ENCODE data around the gene SYNM.

The SYNM gene

DNA sequence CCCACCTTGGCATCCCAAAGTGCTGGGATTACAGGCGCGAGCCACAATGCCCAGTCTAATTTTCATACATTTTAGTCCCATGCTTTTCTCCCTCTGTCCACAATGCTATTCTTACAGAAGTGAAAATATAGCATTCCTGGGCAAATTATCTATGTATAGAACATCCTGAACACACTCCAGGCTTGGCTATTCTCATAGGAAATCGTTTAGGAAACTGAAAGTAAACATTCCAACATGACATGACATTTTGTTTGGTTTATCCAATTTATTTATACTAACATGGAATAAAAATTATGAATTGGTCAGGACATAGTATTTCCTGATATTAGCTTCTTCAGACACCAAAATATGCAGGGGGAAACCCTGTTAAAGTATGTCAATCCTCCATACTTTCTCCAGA, 52.6 kb downstream of the SYNM start:
- TF ChIP-seq, protein P1, sequence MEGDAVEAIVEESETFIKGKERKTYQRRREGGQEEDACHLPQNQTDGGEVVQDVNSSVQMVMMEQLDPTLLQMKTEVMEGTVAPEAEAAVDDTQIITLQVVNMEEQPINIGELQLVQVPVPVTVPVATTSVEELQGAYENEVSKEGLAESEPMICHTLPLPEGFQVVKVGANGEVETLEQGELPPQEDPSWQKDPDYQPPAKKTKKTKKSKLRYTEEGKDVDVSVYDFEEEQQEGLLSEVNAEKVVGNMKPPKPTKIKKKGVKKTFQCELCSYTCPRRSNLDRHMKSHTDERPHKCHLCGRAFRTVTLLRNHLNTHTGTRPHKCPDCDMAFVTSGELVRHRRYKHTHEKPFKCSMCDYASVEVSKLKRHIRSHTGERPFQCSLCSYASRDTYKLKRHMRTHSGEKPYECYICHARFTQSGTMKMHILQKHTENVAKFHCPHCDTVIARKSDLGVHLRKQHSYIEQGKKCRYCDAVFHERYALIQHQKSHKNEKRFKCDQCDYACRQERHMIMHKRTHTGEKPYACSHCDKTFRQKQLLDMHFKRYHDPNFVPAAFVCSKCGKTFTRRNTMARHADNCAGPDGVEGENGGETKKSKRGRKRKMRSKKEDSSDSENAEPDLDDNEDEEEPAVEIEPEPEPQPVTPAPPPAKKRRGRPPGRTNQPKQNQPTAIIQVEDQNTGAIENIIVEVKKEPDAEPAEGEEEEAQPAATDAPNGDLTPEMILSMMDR (IDR thresholded peaks at IDR 0.05; ENCODE audit: unreplicated experiment in 3 of 3) = no peak
- H3K27ac Mint-ChIP-seq = no peak overlapping the region
- H3K4me1 Mint-ChIP-seq = no peaks in the 10 kb centered on the region
- peaks cover 71% of the 10 kb centered on the region for H3K36me3 Mint-ChIP-seq (ENCODE audit: low read depth)
- no peak overlapping the region for H3K4me3 Mint-ChIP-seq
- no peaks in the 10 kb centered on the region for H3K9me3 Mint-ChIP-seq
- H3K27me3 Mint-ChIP-seq (ENCODE audit: low read depth) = no peaks in the 10 kb centered on the region

DNA sequence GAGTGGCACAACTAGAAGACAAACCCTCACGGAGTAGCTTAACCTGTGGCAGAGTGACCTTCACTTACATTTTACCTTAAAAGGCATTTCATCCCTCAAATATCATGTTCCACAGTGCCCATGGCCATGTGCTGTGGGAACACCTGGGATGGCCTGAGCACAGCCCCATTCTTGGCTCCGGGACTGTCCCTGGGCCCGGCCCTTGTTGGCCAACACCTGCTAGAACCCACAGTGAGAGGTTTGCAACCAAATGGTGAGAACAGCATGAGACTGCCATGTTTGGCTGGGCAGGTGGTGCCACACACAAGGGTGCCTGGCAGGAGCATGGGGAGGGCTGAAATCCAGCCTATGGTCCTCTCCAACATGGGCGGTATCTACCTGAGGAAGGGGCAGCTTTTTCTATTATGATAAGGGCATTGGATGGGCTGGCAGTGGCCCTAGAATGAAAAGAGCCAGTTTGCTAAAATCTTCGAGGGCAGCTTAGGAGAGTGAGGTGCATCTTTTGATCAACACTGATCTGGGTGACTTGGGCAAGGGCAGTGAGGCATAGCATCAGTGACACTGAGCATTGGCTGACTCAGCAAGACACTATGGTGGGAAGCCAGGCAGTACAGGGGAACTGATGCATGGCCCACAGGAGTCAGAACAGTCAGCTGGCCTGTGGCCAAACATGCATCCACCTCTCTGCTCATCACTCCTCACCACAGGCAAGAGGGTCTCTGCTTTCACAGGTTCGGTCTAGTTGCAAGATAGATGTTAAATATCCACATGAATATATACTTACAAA, 53.9 kb downstream of the SYNM start:
- Mint-ChIP-seq H3K4me3 (no peak overlapping the region), H3K27ac (no peak overlapping the region), H3K27me3 (ENCODE audit: low read depth) (no peaks in the 10 kb centered on the region), H3K4me1 (no peaks in the 10 kb centered on the region), H3K36me3 (ENCODE audit: low read depth) (peaks cover 75% of the 10 kb centered on the region), H3K9me3 (no peaks in the 10 kb centered on the region)
- TF ChIP-seq, protein P1 (IDR thresholded peaks at IDR 0.05; ENCODE audit: unreplicated experiment in 3 of 3) = no peak

DNA sequence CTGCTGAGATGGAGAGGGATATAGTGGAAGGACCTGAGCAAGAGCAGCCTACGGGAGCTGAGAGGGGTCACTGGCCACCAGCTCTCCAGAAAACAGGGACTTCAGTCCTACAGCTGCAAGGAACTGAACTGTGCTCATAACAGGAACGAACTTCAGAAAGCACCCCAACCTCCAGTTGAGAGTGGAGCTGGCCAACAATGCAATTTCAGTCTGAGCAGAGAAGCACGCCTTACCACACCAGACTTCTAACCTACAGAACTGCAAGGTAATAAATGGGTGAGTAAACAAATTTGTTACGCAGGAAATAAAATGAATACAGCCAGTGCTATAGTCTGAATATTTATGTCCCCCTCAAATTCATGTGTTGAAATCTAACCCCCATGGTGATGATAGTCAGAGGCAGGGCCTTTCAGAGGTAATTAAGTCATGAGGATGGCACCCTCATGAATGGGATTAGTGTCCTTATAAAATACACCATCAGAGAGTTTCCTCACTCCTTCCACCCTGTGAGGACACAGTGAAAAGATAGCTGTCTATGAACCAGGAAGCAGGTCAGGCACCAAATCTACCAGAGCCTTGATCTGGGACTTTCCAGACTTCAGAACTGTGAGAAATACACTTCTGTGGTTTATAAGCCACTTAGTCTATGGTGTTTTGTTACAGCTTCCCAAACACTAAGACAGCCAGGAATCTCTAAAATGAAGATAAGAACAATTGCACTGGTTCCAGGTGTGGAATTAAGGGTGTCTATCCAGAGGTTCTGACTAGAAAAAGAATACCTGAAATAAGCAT, 58.6 kb downstream of the SYNM start:
- peaks cover 61% of the 10 kb centered on the region for H3K36me3 Mint-ChIP-seq (ENCODE audit: low read depth)
- TF ChIP-seq, protein P1 (IDR thresholded peaks at IDR 0.05; ENCODE audit: unreplicated experiment in 3 of 3) = no peak
- no peak overlapping the region for H3K27ac Mint-ChIP-seq
- H3K4me3 Mint-ChIP-seq = no peak overlapping the region
- H3K4me1 Mint-ChIP-seq = no peaks in the 10 kb centered on the region
- no peaks in the 10 kb centered on the region for H3K9me3 Mint-ChIP-seq
- no peaks in the 10 kb centered on the region for H3K27me3 Mint-ChIP-seq (ENCODE audit: low read depth)

DNA sequence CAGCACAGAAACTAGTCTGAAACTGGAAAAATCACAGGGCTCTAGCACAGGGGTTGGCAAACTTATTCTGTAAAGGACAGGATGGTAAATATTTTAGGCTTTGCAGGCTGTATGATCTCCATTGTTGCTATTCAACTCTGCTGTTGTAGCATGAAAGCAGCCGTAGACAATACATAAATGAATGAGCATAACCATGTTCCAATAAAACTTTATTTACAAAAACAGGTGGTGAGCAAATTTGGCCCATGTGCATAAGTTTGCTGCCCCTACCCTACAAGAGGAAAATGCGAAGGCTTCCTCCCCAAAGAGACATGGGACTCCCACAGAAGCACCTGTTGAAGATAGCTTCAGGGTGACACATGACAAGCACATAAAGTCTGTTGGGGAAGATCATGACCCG, 59.2 kb downstream of the SYNM start:
- Mint-ChIP-seq H3K27ac (no peak overlapping the region), H3K9me3 (no peaks in the 10 kb centered on the region), H3K27me3 (ENCODE audit: low read depth) (peaks cover 2% of the 10 kb centered on the region), H3K4me3 (no peak overlapping the region), H3K4me1 (no peaks in the 10 kb centered on the region), H3K36me3 (ENCODE audit: low read depth) (peaks cover 58% of the 10 kb centered on the region)
- TF ChIP-seq, protein P1 (IDR thresholded peaks at IDR 0.05; ENCODE audit: unreplicated experiment in 3 of 3) = no peak

DNA sequence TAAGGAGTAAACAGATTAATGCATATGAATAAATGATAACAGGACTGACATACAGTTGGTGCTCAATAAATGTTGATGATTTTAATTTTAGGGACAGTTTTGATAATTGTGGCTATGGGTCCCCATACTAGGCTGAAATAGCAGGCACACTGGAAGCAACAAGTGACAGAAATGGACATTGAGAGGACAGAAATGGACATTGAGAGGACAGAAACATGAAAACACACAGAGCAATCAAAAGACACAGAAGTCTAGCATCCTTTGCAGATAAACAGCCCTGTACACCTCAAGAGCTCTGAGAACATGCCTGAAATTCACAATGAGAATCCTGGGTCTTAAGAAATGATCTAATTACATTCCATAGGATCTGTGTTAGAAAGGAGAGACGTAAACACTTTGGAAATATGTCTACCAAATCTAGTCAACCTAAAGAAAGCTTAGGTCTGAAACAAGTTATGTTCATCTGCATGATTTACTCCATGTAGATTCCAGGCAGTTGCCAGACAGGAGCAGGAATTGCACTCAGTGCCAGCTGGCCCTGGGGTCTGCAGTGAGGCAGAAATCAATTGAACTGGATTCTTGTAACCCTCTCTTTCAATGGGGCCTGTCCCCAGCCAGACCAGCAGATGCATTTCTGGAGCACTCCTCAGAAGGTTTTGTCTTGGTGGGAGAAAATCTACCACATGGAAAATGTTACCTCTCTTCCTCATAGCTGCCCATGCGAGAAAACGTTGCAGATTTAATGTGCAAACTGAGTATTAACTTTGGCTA, 60.3 kb downstream of the SYNM start:
- peaks cover 6% of the 10 kb centered on the region for H3K27me3 Mint-ChIP-seq (ENCODE audit: low read depth)
- no peak overlapping the region for H3K4me3 Mint-ChIP-seq
- H3K27ac Mint-ChIP-seq = no peak overlapping the region
- peaks cover 47% of the 10 kb centered on the region for H3K36me3 Mint-ChIP-seq (ENCODE audit: low read depth)
- no peaks in the 10 kb centered on the region for H3K9me3 Mint-ChIP-seq
- TF ChIP-seq, protein P1 (IDR thresholded peaks at IDR 0.05; ENCODE audit: unreplicated experiment in 3 of 3) = no peak
- peaks cover 4% of the 10 kb centered on the region for H3K4me1 Mint-ChIP-seq
